NOMO-1 (cell line): ENCODE measurements around the gene SELENOT.
"Not testable (repeated sequence)": the region's sequence is repeated elsewhere in the genome, so short reads cannot be mapped to it uniquely, and the experiment has no call there.

Experiments used
- DNase-seq, 2 experiments: peaks; one replicate each; lab custom pipeline; 2025; ENCODE audit not compliant: unreplicated experiment in 2 of 2; lab: John Stamatoyannopoulos, UW

Gene SELENOT

DNA sequence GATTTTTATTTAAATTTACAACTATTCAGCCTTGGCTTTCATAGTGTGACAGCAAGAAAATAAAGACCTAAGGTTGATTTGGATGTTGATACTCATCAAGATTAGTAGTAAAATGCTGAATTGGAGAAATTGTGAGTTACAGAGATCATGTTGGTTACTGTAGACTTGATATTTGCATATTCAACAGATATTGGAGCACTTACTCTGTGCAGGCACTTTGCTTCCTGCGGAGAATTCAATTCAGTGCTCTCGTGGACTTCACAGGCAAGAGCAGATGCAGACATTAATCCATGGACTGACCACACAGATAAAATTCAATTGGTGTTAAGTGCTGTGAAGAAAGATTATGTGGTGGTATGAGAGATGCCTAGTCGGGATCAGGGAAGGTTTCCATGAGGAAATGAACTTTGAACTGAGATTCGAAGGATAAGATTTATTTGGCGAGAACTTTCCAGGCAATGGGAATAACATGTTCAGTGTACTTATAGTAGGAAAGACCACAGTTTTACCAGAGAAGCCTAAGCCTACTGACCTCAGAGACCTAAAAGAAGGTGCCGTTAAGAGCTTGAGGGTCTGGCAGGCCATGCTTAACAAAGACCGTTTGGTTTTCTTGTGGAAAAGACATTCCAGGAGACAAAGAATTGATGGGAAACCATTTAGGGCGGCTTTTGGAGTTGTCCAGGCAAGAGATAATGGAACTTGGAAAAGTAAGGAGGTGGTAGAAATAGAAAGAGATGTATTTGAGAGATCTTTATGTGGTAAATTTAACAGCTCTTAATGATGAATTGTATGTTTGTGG is 4.3 kb downstream of the SELENOT start:
- DNase-seq = no peak

DNA sequence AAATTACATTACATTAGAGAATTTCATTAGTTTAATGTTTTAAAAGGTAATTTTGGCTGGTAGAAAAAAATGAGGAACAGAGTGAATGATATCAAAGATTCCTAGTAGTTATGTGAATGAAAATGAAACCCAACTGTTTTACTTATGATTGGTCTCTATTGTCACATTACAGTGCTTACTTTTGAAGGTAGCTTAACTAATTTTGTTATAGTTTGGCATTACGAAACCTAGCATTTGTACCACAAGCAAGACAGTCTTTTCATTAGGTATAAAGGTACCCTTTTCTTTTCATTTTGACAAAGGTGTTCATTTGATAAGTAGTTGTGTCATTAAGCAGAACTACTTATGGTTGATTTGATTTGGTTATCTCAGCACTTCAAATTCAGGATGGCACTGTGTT is 6.9 kb downstream of the SELENOT start:
- DNase-seq = no peak

DNA sequence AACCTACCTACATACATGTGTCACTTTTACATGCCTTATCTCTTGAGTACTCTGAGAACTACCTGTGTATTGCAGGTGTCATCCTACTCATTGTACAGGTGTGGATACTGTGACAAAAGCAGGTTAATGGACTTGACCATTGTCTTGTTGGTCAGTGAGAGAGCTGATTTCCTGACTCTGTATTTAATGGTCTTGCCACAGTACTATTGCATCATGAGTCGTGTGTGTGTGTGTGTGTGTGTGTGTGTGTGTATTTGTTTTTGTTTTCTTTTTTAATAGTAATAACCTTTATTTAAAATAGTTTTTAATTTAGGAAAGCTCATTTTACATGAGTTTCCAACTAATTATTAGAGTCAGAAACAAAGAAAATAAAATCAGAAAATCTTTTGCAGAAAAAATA is 7.7 kb downstream of the SELENOT start:
- no peak for DNase-seq

DNA sequence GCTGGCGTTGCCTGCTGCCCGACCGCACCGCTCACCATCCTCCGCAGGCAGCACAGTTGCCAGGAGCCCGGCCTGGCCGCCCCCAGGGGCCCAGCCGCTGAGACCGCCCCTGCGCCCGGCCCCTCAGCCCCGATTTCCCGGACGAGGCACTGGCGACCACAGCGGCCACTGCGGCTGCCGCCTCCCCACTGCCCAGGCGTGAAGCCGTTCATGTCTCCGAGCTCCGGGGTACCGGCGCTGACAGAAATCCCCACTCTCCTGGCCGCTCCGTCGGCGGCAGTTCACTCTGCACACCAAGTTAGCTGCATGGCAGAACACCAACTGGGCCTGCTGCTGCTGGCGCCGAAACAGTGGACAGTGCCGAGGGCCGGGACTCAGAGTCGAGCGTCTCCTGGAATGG is 8.5 kb downstream of the SELENOT start:
- no peak for DNase-seq

DNA sequence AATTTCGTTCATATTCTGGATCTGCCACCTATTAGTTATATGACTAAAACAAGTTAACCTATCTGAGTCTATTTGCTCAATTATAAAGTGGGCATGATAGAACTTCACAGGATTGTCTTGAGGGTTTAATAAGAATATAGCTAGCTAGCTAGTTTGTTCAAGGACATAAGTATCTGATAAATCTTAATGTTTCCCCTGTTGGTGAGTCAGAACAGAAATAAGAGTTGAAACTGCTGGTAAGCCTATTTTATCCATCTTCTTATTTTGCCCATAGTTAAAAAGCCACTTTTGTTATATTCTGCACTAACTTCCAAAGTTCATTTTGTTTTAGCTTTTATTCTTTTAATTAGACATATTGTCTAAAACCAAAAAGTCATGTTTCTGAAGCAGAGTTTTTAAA is 9.4 kb downstream of the SELENOT start:
- no peak for DNase-seq

DNA sequence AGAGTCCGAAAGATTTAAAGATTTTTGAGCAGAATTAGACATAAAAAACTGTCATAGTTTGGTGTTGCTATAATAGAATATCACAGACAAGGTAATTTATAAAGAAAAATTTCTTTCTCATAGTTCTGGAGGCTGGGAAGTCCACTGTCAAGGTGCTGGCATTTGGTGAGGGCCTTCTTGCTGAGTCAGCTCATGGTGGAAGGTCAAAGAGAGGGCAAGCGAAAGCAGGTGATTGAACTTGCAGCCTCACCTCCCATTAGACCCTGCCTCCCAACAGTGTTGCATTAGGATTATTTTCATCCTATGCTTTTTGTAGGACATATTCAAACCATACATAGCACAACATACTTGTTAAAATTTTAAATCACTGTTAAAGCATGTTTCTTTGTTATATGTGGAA is 9.9 kb downstream of the SELENOT start:
- DNase-seq = no peak

DNA sequence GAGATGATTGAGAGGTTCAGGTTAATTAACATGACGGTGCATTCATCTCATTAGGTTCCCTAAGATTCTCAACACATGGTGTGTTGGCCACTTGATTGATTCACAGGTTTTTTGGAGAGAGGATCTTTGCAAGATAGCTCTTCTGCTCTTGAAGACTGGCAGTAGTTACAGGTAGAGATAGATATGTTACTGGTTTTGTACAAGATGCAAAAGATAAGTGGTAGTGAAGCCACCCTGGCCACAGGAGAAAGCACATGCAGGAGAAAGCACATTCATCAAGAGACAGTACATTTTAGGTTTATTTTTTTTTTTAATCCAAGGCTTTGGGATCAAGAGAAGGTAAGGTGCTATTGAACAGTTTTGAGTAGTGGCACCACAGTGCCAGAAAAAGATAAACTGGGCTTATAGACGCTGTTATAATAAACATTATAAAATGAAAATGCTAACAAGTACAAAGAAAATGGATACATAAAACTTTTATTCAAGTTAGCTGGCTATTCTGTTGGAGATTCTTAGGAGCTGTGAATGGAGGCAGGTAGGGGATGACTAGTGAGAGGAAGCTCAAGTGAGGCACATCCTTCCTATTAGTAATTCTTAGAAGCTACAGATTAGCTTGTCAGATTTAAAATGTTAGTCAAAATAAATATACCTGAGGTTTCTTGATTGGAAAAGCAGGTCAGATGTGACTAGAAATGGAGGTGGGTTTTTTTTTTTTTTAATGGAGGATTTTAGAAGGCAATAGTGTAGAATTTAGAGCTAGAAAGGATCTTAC is 10.8 kb downstream of the SELENOT start:
- no peak for DNase-seq

DNA sequence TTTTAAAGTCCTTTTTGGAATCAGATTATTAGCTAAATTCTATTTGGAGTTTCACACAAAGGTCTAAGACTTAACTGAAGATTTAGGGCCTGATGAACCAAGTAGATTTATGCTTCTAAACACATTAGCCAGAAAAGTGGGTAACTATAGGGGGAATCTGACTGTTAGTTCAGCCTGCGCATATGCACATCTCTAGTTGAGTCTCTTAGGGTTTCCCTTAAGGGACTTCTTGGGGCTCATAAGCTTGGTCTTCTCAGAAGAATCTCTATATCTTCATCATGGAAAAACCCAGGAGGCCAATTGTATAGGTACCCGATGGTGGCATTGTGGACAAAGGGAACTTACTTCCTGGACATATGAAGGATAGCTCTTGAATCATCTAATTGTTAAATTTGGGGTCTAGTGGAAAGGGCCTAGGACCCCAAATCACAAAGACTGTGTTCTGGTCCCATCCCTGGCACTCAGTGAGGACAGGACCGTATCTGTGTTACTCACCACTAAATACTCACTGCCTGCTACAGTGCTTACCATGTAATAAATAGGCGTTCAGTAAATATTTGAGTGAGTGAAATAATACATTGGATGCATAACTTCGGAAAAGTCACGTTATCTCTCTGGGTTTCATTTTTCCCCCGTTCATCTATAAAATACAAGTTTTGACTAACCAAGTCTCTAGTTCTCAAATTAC is 17.0 kb downstream of the SELENOT start:
- DNase-seq = no peak

DNA sequence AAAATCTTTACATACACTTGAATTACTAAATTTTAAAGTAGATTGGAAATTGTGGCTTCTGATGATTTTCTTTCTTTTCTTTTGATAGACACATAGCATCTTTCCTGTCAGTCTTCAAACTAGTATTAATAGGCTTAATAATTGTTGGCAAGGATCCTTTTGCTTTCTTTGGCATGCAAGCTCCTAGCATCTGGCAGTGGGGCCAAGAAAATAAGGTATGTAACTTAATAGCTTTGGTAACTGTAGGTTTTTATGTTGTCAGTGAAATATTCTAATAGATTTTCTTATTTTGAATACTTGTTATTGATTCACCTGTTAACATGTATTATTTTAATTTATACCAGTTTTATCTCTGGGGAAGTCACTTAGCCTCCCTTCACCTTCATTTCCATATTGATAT is 19.8 kb downstream of the SELENOT start:
- not testable (repeated sequence) for DNase-seq

DNA sequence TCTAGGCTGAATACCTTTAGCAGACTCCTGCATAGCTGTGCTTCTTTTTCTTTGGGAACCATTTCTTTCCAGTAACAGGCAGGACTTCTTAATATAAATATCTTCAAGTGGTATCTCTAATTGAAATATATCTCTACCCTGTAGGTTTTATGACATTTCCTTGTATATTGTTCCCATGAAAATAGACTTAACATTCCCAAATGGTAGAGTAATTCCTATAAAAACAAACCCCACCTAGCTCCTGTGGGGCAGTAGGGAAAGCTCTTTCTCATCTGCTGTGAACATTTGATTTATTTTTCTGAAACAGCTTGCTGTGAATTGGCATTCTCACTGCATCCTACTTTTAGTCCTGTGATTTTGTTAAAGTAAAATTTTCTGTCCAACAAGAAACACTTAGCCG is 20.8 kb downstream of the SELENOT start:
- no peak for DNase-seq

DNA sequence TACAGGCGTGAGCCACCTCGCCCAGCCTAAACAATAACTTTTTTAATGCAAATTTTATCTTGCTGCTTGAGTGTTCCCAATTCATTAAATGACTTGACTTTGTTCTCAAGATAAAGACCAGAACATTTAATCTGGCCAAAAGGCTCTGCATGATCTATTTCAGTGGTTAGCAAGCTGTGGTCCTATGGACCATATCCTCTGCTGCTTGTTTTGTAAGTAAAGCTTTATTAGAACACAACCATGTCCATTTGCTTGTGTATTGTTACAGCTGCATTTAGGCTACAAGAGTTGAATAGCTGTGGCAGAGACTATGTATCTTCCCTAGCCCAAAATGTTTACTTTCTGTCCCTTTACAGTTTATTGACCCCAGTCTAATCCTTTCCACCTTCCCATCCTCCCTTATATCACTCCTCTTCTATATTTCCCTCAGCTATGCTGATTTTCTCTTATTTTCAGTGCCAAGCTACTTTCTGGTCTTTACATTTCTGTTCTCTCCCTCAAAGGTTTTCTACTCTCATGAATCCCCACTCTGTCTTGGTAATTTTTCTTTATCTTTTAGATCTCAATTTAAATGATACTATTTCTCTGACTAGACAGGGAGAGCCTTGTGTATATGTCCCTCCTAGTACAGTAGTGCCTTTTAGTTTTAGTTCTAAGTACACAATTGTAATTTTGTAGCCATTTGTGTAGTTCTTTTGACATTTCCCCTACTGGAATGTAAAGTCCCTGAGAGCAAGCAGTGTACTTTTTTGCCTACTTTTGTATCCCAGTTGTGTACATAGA is 23.2 kb downstream of the SELENOT start:
- DNase-seq = no peak

DNA sequence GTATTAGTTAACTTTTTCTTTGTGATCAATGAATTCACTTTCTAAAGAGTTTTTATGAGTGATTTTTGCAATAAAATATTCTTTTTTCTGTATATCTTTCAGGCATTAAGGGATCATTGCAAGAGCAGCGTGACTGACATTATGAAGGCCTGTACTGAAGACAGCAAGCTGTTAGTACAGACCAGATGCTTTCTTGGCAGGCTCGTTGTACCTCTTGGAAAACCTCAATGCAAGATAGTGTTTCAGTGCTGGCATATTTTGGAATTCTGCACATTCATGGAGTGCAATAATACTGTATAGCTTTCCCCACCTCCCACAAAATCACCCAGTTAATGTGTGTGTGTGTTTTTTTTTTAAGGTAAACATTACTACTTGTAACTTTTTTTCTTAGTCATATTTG is 24.4 kb downstream of the SELENOT start:
- no peak for DNase-seq

DNA sequence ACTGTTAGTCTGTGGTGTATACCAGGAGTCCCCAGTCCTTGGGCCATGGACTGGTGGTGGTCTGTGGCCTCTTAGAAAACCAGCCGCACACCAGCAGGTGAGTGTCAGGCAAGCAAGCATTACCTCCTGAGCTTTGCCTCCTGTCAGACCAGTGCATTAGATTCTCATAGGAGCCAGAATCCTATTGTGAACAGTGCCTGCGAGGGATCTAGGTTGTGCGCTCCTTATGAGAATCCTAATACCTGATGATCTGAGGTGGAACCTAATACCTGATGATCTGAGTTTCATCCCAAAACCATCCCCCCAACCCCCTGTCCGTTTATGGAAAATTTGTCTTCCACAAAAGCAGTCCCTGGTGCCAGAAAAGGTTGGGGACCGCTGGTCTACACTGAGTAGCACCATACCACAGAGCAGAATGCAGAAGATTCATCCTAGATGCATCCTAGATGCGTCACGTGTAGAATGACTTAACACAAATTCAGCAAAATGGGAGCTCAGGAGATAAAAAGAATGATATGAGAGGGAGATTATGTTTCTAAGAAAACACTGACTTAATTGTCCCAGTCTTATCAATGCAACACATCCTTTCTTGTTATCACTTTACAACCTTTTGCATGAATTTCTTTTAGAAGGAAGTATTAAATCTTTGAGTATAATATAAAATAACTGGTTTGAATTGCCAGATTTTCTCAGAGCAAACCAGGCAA is 28.5 kb downstream of the SELENOT start:
- no peak for DNase-seq

DNA sequence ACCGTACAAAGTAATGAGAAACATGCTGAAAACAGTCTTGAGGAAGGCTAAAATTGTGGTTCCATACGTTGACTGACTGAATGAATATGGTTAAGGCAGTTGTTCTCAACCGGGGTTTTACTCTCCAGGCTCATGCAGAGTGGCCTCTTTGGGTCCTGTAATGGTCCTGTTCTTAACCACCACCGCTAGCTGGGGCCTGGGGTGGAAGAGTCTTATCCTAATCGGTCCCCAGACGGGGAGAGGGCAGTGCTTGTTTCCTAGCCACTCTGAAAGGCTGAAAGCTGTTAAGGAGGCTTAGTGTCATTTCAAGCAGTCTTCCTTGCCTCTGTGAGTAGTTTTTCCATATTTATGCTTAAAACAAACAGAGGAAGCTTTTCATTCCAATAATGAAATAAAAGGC is 32.0 kb downstream of the SELENOT start:
- DNase-seq = no peak

DNA sequence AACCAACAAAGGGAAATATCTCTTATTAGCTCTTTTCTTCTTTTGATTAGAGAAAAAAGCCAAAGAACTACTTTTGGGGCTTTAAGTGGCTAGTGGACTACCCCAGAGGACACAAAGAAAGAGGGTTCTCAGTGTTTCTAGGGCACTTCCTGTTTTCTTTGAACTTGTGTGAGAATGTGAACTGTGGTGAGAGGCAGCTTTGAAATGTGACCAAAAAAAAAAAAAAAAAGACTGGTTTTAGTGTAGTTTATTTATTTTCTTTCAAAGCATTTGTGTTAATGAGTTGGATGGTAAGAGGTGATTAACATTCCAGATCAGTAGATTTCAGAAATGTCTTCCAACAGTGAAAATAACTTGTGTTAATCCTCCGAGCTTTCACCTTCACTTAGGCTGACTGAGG is 32.4 kb downstream of the SELENOT start:
- DNase-seq = peak; percentile 7 to 57

DNA sequence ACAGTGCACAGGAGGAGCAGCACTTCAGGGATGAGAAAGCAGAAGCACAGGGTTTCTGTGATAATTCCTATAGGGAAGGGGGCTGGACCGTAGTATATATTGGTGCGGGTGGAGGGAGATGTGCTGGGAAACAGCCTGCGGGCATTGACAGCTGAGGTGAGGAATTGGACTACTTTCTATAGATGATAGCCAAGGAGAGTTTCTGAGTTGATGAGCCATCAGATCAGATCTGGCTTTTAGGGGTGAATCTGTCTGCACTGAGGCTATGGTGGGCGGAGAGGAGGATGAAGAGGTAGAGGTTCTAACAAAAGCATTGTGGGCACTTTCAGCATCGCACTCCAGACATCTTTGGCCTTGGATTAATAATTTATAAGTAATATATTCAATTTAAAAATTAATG is 33.1 kb downstream of the SELENOT start:
- DNase-seq = no peak

DNA sequence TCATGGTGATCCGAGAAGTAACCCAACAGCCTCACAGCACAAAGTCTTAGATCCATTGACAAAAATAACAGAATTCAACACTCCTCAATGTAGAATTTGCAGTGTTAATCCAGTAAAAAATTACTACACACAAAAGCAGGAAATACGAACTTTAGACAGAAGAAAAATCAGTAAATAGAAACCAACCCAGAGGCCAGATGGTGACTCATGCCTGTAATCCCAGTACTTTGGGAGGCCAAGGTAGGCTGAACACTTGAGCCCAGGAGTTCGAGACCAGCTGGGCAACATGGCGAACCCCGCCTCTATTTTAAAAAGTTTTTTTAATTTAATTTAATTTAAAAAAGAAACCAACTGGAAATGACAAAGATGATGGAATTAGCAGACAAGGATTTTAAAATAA is 36.1 kb downstream of the SELENOT start:
- DNase-seq = no peak

DNA sequence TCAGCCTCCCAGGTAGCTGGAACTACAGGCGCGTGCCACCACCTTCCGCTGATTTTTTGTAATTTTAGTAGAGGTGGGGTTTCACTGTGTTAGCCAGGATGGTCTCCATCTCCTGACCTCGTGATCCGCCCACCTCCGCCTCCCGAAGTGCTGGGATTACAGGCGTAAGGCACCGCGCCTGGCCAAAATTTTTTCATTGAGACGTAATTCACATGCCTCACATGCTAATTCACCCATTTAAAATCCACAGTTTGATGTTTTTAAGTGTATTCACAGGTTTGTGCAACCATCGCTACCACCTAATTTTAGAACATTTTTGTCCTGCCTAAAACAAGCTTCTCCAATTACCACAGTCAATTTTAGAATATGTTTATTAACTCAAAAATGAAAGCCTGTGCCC is 37.1 kb downstream of the SELENOT start:
- no peak for DNase-seq

DNA sequence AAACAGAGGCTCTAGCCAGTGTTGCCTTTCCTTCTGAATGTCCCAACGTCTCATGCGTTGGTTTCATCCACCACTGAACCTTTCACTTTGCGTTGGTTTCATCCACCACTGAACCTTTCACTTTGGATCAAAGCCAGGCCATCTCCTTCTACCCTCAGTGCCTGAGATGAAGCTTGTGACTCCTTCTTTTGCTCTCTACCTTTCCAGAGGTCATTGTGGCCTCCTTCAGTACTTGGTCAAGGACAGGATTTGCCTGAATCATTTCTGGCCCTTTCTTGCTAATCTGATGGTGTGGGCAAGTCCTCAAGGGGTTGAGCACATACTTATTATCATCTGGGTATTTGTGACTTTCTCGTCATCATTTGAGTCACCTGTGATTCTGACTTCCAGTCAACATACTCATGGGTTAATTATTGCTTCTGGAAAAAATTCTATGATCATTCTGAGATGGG is 50.0 kb downstream of the SELENOT start:
- no peak for DNase-seq

DNA sequence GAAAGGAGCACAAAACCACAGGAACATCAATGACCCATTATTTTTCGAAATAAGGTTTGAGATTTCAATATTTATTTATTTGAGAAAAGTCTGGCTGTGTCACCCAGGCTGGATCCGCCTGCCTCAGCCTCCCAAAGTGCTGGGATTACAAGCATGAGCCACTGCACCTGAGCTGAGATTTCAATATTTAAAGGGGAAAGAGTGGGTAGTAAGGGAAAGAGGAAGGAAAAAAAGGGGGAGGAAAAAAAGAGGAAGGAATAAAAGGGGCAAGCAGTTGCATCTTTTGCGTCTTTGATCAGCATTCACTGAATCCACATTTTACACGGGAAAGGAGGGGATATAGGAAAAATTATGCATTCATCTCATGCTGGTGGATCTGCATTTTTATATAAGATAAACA is 53.2 kb downstream of the SELENOT start:
- peak; percentile 29 to 37 for DNase-seq
